Measurements from ENCODE around the gene TST. TPM values are rescaled to one million over a fixed set of nuclear protein-coding genes. Genes with fewer than 3 reads are reported as not detected.

TST gene
- polyA plus RNA-seq, 1 donor (not counting 4 experiments of a cell fraction or from before 2014, with no cell fraction given): 19.9 TPM

DNA sequence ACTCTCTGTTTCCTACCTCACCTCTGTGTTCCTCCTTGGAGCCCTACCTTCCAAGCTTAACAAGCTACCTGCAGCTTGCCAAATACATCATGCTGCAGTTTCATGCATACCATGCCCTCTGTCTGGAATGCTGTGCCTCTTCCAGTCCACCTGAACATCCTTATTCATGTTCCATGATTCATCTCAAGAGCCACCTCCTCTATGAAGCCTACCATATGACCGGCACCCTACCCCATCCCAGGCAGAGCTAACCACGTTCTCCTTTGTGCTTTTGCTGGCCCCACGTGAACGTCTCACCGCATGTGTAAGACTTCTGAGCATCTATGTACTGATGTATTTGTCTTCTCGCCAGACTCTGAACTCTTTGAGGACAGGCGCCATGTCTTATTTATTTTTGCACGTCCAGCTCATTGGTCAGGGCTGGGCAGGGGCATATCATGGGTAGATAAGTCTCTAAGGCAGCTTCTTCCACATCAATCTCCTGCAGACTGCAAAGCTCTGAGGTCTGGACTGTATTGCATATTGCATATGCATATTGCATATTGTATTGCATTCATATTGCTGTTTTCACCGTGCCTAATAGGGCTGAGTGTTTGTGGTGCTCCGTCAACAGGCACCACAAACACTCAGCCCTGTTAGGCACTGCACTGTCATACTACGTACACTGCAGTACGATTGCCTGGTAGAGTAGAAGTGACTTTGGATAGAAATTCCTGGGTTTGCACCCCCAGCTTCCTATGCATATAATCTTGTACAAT lies 31.0 kb downstream of the TST start:
- dilution Hi-C loops (cut with MboI; ENCODE audit: extremely low pct_ligation_motif_present, low sequenced_read_pairs): no loop called here
- FAIRE-seq: no peak
- no peak for DNase-seq (ENCODE audit: low read depth, low spot score)
- no peaks in the 10 kb centered on the region for H4K20me1 ChIP-seq (ENCODE audit: control insufficient read depth, extremely low read depth, insufficient read depth, low read length)
- no peaks in the 10 kb centered on the region for H3K9me1 ChIP-seq (ENCODE audit: control insufficient read depth, extremely low read depth, insufficient read depth, low read length)
- H3K36me3 ChIP-seq (ENCODE audit: control insufficient read depth in 2 of 2, extremely low read depth in 1 of 2, insufficient read depth in 2 of 2, low read length in 2 of 2): no peaks in the 10 kb centered on the region
- H3K4me1 ChIP-seq (ENCODE audit: control insufficient read depth, extremely low read depth, insufficient read depth, low read length): no peaks in the 10 kb centered on the region
- H3K4me2 ChIP-seq (ENCODE audit: control insufficient read depth, extremely low read depth, insufficient read depth, low read depth, low read length): no peak overlapping the region
- H3K9ac ChIP-seq (ENCODE audit: control insufficient read depth, extremely low read depth, insufficient read depth, low read length): no peak overlapping the region
- H3K9me3 ChIP-seq (ENCODE audit: control insufficient read depth, low read depth, low read length): peaks cover 3% of the 10 kb centered on the region
- peaks cover 4% of the 10 kb centered on the region for H3K27me3 ChIP-seq (ENCODE audit: control insufficient read depth, extremely low read depth, insufficient read depth, low read length)
- H2AFZ ChIP-seq (ENCODE audit: control insufficient read depth, low read length): no peak overlapping the region
- TF ChIP-seq, protein P1, sequence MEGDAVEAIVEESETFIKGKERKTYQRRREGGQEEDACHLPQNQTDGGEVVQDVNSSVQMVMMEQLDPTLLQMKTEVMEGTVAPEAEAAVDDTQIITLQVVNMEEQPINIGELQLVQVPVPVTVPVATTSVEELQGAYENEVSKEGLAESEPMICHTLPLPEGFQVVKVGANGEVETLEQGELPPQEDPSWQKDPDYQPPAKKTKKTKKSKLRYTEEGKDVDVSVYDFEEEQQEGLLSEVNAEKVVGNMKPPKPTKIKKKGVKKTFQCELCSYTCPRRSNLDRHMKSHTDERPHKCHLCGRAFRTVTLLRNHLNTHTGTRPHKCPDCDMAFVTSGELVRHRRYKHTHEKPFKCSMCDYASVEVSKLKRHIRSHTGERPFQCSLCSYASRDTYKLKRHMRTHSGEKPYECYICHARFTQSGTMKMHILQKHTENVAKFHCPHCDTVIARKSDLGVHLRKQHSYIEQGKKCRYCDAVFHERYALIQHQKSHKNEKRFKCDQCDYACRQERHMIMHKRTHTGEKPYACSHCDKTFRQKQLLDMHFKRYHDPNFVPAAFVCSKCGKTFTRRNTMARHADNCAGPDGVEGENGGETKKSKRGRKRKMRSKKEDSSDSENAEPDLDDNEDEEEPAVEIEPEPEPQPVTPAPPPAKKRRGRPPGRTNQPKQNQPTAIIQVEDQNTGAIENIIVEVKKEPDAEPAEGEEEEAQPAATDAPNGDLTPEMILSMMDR (optimal IDR thresholded peaks at IDR 0.05 in 1 of 3, IDR thresholded peaks at IDR 0.05 in 1 of 3, conservative IDR thresholded peaks at IDR 0.05 in 1 of 3; ENCODE audit: extremely low read depth in 1 of 3, insufficient read depth in 2 of 3, low read length in 3 of 3): no peak
- TF ChIP-seq EZH2 (IDR thresholded peaks at IDR 0.05; ENCODE audit: low read length): no peak
- no peak overlapping the region for H3K4me3 ChIP-seq (ENCODE audit: control insufficient read depth in 2 of 3, extremely low read depth in 1 of 3, insufficient read depth in 2 of 3, low read depth in 1 of 3, low read length in 3 of 3)
- H3K27ac ChIP-seq (ENCODE audit: control insufficient read depth, insufficient read depth, low read length): no peak overlapping the region
- no peaks in the 10 kb centered on the region for H3K79me2 ChIP-seq (ENCODE audit: control insufficient read depth, insufficient read depth, low read length)

DNA sequence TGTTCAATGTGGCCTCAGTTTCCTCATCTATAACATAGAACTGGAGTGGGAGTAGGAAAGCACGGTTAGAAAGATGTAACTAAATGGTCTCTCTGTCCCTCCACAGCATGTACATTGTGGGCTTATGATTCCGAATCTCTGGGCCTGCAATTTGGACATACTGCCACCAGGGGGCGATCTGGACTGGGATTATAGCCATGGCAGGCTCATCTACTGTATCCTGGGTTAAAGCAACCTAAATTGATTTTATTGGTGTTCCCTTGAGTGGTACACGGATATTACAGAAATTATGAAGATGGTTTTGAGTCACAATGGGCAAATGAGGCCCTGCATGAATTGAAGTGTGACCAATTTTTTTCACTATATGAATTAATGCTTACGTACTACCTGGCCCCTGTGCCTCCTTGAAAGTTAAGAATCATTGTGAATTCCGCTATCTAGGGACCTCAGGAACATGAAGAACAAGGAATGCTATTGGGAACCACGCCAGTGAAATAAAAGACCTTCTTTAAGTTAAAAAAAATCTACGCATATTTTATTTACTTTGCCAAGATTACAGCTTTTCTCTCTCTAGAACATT lies 32.9 kb downstream of the TST start:
- dilution Hi-C loops (cut with MboI; ENCODE audit: extremely low pct_ligation_motif_present, low sequenced_read_pairs): no loop called here
- Histone ChIP-seq H3K9ac (ENCODE audit: control insufficient read depth, extremely low read depth, insufficient read depth, low read length) (no peak overlapping the region), H3K4me3 (ENCODE audit: control insufficient read depth in 2 of 3, extremely low read depth in 1 of 3, insufficient read depth in 2 of 3, low read depth in 1 of 3, low read length in 3 of 3) (no peak overlapping the region), H3K27me3 (ENCODE audit: control insufficient read depth, extremely low read depth, insufficient read depth, low read length) (peaks cover 4% of the 10 kb centered on the region), H3K27ac (ENCODE audit: control insufficient read depth, insufficient read depth, low read length) (no peak overlapping the region), H3K4me1 (ENCODE audit: control insufficient read depth, extremely low read depth, insufficient read depth, low read length) (no peaks in the 10 kb centered on the region), H2AFZ (ENCODE audit: control insufficient read depth, low read length) (no peak overlapping the region), H3K36me3 (ENCODE audit: control insufficient read depth in 2 of 2, extremely low read depth in 1 of 2, insufficient read depth in 2 of 2, low read length in 2 of 2) (no peaks in the 10 kb centered on the region), H4K20me1 (ENCODE audit: control insufficient read depth, extremely low read depth, insufficient read depth, low read length) (no peaks in the 10 kb centered on the region), H3K9me1 (ENCODE audit: control insufficient read depth, extremely low read depth, insufficient read depth, low read length) (no peaks in the 10 kb centered on the region), H3K9me3 (ENCODE audit: control insufficient read depth, low read depth, low read length) (peaks cover 3% of the 10 kb centered on the region), H3K4me2 (ENCODE audit: control insufficient read depth, extremely low read depth, insufficient read depth, low read depth, low read length) (no peak overlapping the region), H3K79me2 (ENCODE audit: control insufficient read depth, insufficient read depth, low read length) (no peaks in the 10 kb centered on the region)
- FAIRE-seq (peak; percentile 5), DNase-seq (ENCODE audit: low read depth, low spot score) (no peak)
- TF ChIP-seq EZH2 (IDR thresholded peaks at IDR 0.05; ENCODE audit: low read length): no peak
- TF ChIP-seq, protein P1 (optimal IDR thresholded peaks at IDR 0.05 in 1 of 3, IDR thresholded peaks at IDR 0.05 in 1 of 3, conservative IDR thresholded peaks at IDR 0.05 in 1 of 3; ENCODE audit: extremely low read depth in 1 of 3, insufficient read depth in 2 of 3, low read length in 3 of 3): peak; percentile 73 to 88 (median 81)
